Limb (tissue), 2 donors: Measurements from ENCODE around the gene TNC.

Experiments
- DNase-seq, 2 donors: peaks; one replicate each; pipeline ENCODE4 v3.0.0-alpha.2; 2016; ENCODE audit errors: extremely low spot score in 2 of 2

Gene TNC

GRCh38 chr9:115057559-115057958 is 60.4 kb downstream of the TNC start:
- no peak for DNase-seq

GRCh38 chr9:115050002-115050490 is 67.9 kb downstream of the TNC start:
- DNase-seq: no peak

DNA sequence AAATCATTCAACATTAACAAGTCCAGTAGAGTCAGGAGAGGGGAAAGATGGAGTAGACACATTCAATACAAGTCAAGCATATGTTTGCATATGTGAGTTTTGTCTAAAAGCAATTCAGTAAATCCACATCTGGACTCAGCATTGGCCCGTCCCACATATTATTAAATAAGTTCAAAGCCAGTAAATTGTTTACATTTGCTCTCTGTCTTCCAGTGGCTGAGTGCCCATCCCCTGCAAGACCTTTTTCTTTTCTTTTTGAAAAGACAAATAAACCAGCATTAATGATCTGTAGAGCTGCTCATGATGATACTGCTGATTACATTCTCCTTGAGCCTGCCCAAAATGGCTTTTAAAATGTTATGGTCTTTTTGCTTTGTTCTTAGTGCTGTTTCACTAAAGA is 71.1 kb downstream of the TNC start:
- DNase-seq: no peak

- no peak for DNase-seq
Measured at GRCh38 chr9:115046199-115046598, 71.8 kb downstream of the TNC start.

- no peak for DNase-seq
Measured at GRCh38 chr9:115043632-115044031, 74.3 kb downstream of the TNC start.

DNA sequence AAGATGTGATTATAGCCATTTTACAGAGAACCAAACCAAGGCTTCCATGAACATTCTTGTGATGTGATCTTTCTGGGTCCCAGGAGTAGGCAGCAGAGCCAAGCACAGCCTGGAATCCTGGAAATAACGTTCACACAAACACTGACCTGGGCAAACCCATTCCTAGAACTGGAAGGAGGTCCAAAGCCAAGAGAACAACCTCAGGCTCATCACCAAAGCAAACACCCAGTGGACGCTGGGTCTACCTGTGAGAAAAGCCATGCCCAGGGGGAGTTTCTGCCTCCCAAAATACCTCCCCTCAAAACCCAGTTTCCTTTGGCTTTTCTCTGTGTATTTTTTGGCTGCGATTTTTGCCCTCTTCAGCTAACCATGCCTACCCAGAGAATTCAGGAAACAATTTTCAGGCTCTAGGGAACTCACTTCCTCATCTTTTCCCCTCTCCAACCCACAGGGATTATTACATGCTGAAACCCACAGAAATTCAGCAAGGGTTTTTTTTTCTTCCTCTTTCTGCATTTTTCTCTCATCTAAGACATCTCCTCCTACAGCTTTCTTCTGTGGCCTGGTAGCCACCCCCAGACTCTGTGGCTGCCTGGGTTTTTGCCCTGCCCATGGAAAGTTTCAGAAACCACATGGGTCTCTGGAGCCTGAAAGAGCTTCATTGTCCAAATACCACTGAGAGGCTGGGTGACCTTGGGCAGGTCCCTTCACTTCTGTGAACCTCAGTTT is 75.0 kb downstream of the TNC start:
- DNase-seq: no peak

DNA sequence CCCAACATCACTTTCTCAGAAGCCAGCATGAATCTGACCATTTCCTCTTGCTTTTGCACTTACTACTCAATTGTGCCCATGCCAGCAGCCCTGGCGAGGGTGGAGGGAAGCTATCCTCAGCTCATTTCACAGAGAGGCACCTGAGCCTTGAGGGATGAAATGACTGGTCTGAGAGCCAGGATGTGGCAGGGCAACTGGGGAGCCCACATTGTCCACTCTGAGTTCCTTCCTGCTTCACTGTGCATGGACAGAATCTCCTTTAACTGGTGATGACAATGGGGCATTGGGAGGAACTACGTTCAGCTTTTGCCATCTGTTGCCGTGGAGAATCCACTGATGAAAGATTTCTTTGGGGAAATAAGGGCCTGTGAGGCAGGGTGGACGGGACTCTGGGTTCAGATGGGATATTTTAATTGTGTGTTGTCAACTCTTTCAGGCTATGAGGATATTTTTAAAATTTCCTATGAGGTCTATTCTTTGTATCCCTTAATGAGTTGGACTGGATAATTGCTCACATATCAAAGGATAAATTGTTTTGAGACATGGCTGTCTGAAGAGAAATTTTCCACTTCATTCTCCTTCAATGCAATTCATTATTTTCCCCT is 78.3 kb downstream of the TNC start:
- no peak for DNase-seq

DNA sequence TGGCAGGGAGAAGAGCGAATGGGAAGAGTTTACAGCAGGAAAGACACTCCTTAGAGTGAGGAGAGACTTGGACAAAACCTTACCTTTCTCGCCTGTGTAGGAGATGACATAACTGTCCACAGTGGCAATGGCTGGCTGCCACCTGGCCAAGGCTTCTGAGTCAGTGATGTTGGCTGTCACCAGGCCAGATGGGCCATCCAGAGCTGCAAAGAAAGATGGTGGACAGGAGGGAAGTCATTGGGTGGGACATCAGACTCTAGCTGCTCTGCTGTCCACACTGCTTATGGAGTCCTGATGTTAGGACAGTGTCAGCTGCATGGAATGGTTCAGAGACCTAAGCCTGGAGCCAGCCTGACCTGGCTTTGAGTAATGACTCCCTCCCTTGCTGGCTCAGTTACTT is 79.8 kb downstream of the TNC start:
- DNase-seq: no peak

- DNase-seq: no peak
Measured at GRCh38 chr9:115036691-115037090, 81.3 kb downstream of the TNC start.

DNA sequence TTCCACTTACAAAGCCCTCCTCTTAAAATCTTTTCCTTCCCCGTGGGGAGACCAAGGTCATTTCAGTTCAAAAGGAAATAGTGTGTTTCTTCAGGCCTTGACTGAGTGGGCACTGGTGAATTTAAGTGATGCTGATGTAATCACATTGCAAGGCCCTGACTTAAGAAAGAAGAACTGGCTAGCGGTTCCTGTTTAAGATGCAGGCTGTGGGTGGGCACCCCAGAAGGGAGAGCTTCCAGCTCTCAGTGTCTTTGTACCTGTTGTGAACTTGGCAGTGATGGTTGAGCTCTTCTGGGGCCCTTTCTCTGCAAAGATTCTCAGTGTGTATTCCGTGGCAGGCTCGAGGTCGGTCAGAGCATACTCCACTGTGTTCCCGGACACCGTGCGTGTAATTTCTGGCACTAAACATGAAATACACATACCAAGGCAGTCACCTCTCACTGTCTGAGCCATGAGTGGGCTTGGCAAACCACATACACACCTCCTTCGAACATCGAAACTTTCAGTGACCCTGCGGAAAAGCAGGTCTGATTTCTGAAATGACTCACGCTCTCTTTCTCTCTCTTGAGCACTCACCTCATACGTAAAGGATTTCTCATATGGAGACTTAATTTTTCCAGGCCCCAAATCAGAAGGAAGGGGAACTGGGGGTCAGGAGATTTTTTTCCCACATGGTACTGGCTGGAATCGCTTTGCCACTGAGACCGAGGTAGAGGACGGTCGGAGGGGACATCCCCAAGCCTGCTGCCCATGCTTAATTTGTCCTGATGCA is 81.9 kb downstream of the TNC start:
- DNase-seq: peak; percentile 6 to 45

- DNase-seq: peak in 1 of 2 donors; percentile 10
Measured at GRCh38 chr9:115034801-115035200, 83.2 kb downstream of the TNC start.

GRCh38 chr9:115033800-115034199 is 84.2 kb downstream of the TNC start:
- DNase-seq: no peak

GRCh38 chr9:115032296-115032695 is 85.7 kb downstream of the TNC start:
- DNase-seq: no peak

- DNase-seq: no peak
Measured at GRCh38 chr9:115030006-115030405, 88.0 kb downstream of the TNC start.

DNA sequence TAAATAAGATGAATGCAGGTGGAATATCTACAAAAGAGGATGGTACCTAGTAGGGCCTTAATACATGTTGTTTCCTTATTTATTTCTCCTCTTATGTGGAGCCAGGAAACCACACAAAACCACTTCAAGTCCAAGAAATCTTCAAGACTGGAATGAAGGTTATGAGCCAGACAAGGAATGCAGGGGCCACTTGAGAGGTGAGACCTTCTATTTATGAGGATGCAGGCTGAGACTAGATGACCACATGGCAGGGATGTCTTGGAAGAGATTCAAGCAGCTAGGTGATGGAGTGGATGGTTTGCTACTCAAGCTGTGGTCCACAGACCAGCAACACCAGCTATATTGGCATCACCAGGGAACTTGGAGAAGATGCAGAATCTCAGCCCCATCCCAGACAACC is 92.2 kb downstream of the TNC start:
- no peak for DNase-seq

DNA sequence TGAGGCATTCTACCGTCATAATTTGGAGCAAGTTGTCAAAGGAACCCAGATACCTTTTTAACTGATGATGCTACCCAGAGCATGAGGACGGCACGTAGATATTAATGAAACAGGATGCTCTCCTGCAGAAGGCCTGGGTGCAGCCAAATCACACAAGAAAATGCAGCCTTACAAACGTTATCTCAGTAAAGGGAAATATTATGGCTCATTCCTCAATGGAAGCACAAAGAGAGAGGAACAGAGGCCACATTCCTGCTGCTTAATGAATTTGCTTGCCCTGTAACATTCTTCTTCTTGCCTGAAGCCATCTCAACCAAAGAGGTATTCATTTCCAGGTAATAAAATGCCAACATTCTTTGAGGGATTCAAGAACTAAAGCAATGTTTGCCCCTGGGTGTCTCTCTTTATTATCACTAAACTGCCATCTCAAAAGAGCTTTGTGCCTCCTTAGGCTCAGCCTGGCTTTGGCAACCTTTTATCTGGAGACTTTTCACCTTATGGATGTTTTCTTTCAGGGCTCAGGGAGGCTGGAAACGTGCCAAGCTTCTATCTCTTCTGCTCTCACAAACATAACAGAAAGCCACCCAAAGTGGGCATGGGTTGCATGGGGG is 92.9 kb downstream of the TNC start:
- no peak for DNase-seq

- DNase-seq: no peak
Measured at GRCh38 chr9:115022760-115023434, 95.1 kb downstream of the TNC start.

GRCh38 chr9:115018547-115019435 is 99.2 kb downstream of the TNC start:
- DNase-seq: peak in 1 of 2 donors; percentile 40

DNA sequence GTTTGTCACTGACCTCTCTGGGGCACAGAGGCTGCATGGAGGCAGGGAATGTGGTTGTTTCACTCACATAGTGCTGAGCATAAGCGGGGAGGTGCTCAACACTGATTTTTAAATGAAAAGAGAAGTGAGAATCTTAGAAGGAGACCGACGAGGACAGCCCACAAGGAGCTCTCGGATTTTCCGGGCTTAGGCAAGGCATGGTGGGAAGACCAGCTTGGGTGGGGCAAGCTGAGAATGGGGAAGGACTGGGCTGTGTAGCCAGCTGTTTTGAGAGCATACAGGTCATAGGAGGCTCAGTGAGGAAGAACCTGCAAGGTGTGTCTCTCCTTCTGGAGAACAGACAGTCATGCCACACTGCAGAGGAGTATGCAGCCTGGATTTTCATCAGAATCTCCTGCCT is 101.6 kb downstream of the TNC start:
- no peak for DNase-seq

DNA sequence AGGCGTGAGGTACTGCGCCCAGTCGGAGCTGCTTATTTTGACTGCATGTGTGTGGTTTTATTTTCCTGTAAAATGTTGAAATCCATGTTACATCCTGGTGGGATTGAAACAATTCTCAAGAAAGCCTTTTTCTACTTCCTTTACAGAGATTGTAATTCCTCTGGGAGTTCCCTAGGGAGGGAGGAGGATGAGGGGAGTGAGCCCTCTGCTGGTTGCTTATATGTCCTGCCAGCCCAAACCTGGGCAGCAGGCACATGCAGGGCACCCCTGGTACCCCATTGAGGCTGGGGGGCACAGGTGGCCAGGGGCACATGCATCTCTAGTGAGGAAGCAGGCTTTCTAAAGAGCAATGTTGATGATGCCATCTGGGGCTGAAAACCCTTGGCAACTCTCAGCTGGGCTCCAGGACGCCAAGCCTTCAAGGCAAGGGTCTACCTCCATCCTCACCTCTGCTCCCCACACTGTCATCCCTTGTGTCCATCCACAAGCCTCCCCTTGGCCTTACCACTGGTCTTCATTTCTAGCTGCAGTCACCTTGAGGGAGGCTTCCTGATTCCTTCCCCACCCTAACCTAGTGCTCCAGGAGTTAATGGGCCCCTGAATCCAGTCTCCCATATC is 102.8 kb downstream of the TNC start:
- DNase-seq: peak in 1 of 2 donors; percentile 32
